Fibroblast of pulmonary artery (primary cell): ENCODE data around the gene BCAS4.
"Not testable (repeated sequence)": the region's sequence is repeated elsewhere in the genome, so short reads cannot be mapped to it uniquely, and the experiment has no call there.

ENCODE experiments used
- DNase-seq: peaks from one replicate; pipeline ENCODE4 v3.0.0-alpha.2; 2010; ENCODE audit warnings: low read depth
- H3K4me3 ChIP-seq: replicated peaks from 2 replicates; pipeline ENCODE4 v1.5.1; 2011; ENCODE audit warnings: low read depth, mild to moderate bottlenecking, control low read depth, low read length, moderate library complexity
- CTCF ChIP-seq: IDR thresholded peaks from 2 replicates; pipeline ENCODE4 v1.5.1; 2011; ENCODE audit warnings: mild to moderate bottlenecking, control low read depth, low read length, inconsistent platforms; ENCODE audit errors: missing control alignments

BCAS4 gene

GRCh38 chr20:50876816-50877215 lies 82.0 kb downstream of the BCAS4 start:
- no peak for TF ChIP-seq CTCF

DNA sequence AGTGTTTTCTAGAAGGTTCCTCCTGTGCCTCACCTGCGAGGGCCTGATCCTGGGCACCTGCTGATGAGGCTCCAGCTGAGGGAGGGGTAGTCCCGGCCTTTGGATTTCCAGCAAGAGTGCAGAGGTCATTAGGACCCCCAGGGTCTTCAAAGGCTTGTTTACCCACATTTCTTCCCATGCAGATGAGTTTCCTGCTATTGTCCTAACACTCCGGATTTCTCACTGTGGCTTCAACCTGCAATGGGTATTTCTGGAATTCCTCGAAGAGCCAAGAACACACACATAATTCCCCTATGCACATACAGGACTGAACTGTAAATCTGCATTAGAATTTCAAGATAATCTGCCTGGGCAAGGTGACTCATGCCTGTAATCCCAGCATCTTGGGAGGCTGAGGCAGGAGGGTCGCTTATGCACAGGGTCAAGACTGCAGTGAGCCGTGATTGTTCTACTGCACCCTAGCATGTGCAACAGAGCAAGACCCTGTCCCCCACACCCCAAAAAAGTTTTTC lies 82.4 kb downstream of the BCAS4 start:
- TF ChIP-seq CTCF = no peak
- no peak overlapping the region for H3K4me3 ChIP-seq
- no peak for DNase-seq

More at GRCh38 chr20:50876816-50877215, 82.0 kb downstream of the BCAS4 start:
- no peak overlapping the region for H3K4me3 ChIP-seq
- no peak for DNase-seq

DNA sequence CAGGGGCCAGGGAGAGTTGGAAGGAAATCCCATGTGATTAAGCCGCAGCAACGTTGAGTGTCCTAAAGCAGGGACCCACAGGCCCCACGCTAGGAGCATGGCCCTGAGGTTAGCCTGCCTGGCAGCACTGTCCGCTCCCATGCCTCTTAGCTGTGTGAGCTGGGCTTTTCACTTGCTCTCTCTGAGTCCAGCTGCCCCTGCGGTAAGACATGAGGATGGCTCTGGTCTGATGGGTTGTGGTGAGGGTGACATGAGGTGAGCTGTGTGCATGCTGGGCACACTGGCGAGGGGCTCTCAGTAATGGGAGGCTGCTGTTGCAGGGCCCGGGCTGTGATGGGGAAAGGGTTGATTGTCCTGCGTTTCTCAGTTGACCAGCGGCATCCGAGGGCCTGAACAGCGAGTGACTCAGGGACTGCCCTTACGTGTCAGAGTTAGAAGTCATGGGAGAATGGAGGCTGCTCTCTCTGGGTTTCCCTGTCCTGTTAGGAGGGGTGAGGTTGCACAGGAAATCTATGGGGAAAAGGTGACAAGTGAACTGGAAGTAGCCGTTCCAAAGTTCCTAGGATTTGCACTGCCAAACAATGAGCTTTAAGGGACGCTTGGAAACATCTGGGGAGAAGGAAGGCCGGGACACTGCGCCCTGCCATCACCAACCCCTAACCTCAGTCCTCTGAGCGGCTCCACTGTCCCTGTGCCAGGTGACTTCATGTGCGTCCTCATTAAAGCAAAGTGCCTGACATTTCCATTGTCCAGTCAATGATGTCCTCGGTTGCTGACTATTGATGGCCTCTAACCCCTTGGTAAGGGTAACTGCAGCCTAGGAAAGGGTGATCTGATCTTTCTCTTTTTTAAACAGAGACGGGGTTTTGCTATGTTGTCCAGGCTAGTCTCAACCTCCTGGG lies 85.0 kb downstream of the BCAS4 start:
- DNase-seq = no peak
- no peak overlapping the region for H3K4me3 ChIP-seq
- no peak for TF ChIP-seq CTCF

DNA sequence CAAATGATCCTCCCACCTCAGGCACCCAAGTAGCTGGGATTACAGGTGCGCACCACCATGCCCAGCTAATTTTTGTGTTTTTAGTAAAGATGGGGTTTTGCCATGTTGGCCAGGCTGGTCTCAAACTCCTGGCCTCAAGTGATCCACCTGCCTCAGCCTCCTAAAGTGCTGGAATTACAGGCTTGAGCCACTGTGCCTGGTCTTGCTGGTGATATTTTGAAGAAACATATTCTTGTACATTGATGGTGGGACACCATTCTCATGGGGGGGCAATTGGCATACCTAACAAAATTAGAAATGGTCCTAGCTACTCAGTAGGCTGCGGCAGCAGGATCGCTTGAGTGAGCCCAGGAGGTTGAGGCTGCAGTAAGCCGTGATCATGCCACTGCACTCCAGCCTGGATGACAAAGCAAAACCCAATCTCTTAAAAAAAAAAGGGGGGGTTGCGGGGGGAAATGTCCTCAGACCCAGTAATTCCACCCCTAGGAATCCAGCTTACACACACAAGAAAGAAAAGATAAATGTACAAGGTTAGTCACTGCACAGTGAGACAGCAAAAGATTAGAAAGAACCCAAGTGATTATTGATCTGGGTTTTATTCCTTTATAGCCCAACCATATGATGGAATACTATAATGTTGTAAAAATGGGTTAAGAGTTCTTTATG lies 87.0 kb downstream of the BCAS4 start:
- not testable (repeated sequence) for H3K4me3 ChIP-seq, DNase-seq

- TF ChIP-seq CTCF = no peak
- no peak overlapping the region for H3K4me3 ChIP-seq
- DNase-seq = no peak
Observed at GRCh38 chr20:50883856-50884255, 89.0 kb downstream of the BCAS4 start.

- DNase-seq = no peak
- no peak for TF ChIP-seq CTCF
- H3K4me3 ChIP-seq = no peak overlapping the region
Observed at GRCh38 chr20:50885068-50885467, 90.2 kb downstream of the BCAS4 start.

DNA sequence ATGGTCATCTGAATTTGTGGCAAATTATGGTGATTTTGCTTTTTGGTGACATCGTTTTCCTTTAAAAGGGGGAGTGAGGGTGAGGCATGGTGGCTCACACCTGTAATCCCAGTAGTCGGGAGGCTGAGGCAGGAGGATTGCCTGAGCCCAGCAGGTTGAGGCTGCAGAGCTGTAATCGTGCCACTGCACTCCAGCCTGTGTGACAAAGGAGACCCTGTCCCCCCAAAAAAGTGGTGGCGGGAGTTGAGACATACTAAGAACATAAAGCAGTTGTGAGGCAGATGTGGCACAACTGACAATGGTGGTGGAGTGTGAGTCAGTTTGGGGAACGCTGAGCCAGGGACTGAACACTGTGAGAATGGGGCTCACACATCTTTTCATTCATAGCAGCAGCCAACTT lies 90.9 kb downstream of the BCAS4 start:
- no peak for TF ChIP-seq CTCF
- no peak for DNase-seq
- no peak overlapping the region for H3K4me3 ChIP-seq
